SK-N-SH (cell line): ENCODE measurements around the gene CRK. TPM values are rescaled to one million over a fixed set of nuclear protein-coding genes. Genes with fewer than 3 reads are reported as not detected.

Experiments
- CTCF ChIA-PET: fragments of 300-600, 350-600 bp; formaldehyde crosslinking; extraction: SDS; loops from one replicate; lab custom pipeline; 2021; lab: Yijun Ruan, JAX
- POLR2A ChIA-PET: fragments of 350-600 bp; sonication (Branson Sonifier 250); formaldehyde crosslinking; extraction: SDS; loops from one replicate; lab custom pipeline; 2020; ENCODE audit warnings: antibody characterized with exemption, inconsistent platforms; lab: Yijun Ruan, JAX
- DNase-seq: peaks from one replicate; pipeline ENCODE4 v3.0.0; 2012
- H2AFZ ChIP-seq: fragments of 200-600 bp; sonication (generic); 2 replicates; pipeline ENCODE4 v1.8.1; 2016; ENCODE audit warnings: antibody characterized with exemption, mild to moderate bottlenecking, low read depth
- H3F3A ChIP-seq: fragments of 200-600 bp; sonication (generic); replicated peaks from 2 replicates; pipeline ENCODE3; 2016; ENCODE audit warnings: antibody characterized with exemption, mild to moderate bottlenecking; ENCODE audit not compliant: insufficient read depth
- H3K27ac ChIP-seq, 2 experiments: fragments of 200-500 bp in 1 of 2; fragments of 200-600 bp in 1 of 2; sonication (Bioruptor generic) in 1 of 2; sonication (generic), shearing (Covaris generic) in 1 of 2; 2 replicates each; pipeline versions ENCODE4 v1.5.1 to v1.6.1; 2014 to 2016; ENCODE audit warnings: low read depth in 2 of 2, inconsistent platforms in 1 of 2, low read length in 1 of 2, mild to moderate bottlenecking in 1 of 2, mixed read lengths in 1 of 2
- H3K27me3 ChIP-seq: fragments of 200-600 bp; sonication (generic), shearing (Covaris generic); 2 replicates; pipeline ENCODE4 v1.6.1; 2016; ENCODE audit warnings: mixed run types; ENCODE audit not compliant: insufficient read depth
- H3K36me3 ChIP-seq, 2 experiments: fragments of 200-500 bp in 1 of 2; fragments of 200-600 bp in 1 of 2; sonication (Bioruptor generic) in 1 of 2; sonication (generic) in 1 of 2; replicated peaks in 1 of 2; 2 replicates each; pipeline versions ENCODE3 to v1.5.1; 2014 to 2016; ENCODE audit warnings: low read length in 1 of 2, mild to moderate bottlenecking in 1 of 2; ENCODE audit not compliant: insufficient read depth in 2 of 2, control insufficient read depth in 1 of 2
- H3K4me1 ChIP-seq, 2 experiments: fragments of 200-500 bp in 1 of 2; fragments of 200-600 bp in 1 of 2; sonication (Bioruptor generic) in 1 of 2; sonication (generic), shearing (Covaris generic) in 1 of 2; 2 replicates each; pipeline versions ENCODE4 v1.5.1 to v1.6.1; 2014 to 2016; ENCODE audit warnings: low read depth in 1 of 2, low read length in 1 of 2, mixed run types in 1 of 2; ENCODE audit not compliant: insufficient read depth in 2 of 2, control insufficient read depth in 1 of 2
- H3K4me2 ChIP-seq: fragments of 200-600 bp; sonication (generic), shearing (Covaris generic); 2 replicates; pipeline ENCODE4 v1.6.1; 2017; ENCODE audit warnings: mixed run types
- H3K4me3 ChIP-seq, 2 experiments: fragments of 200-500 bp in 1 of 2; fragments of 200-600 bp in 1 of 2; sonication (Bioruptor generic) in 1 of 2; sonication (generic), shearing (Covaris generic) in 1 of 2; 2 replicates each; pipeline versions ENCODE4 v1.5.1 to v1.8.1; 2014 to 2016; ENCODE audit warnings: low read depth in 2 of 2, inconsistent platforms in 1 of 2, low read length in 1 of 2, mild to moderate bottlenecking in 1 of 2, mixed read lengths in 1 of 2, moderate library complexity in 1 of 2
- H3K79me2 ChIP-seq: fragments of 200-600 bp; sonication (generic); 2 replicates; pipeline ENCODE4 v1.8.1; 2017; ENCODE audit warnings: mild to moderate bottlenecking; ENCODE audit not compliant: insufficient read depth
- H3K9ac ChIP-seq: fragments of 200-600 bp; sonication (generic); 2 replicates; pipeline ENCODE4 v1.6.1; 2017; ENCODE audit warnings: mixed run types
- H3K9me2 ChIP-seq: fragments of 200-600 bp; sonication (generic); 2 replicates; pipeline ENCODE4 v1.6.1; 2017; ENCODE audit warnings: mixed run types
- H3K9me3 ChIP-seq: fragments of 200-600 bp; sonication (generic); 2 replicates; pipeline ENCODE4 v1.6.1; 2017; ENCODE audit warnings: mixed run types, mild to moderate bottlenecking, moderate library complexity
- H4K20me1 ChIP-seq: fragments of 200-600 bp; sonication (generic); 2 replicates; pipeline ENCODE4 v1.6.1; 2017; ENCODE audit warnings: mild to moderate bottlenecking, mixed run types; ENCODE audit not compliant: insufficient read depth
- EP300 ChIP-seq, 2 experiments: IDR thresholded peaks; 2 replicates each; pipeline versions ENCODE4 v1.4.0 to v1.6.1; 2012; ENCODE audit warnings: borderline replicate concordance in 1 of 2, low read depth in 1 of 2, low read length in 1 of 2
- EZH2phosphoT487 ChIP-seq: fragments of 200-600 bp; sonication (generic); IDR thresholded peaks from 2 replicates; pipeline ENCODE4 v1.6.1; 2017; ENCODE audit warnings: low read depth, mixed run types, mild to moderate bottlenecking, antibody characterized with exemption, moderate library complexity, borderline replicate concordance
- FOSL2 ChIP-seq: IDR thresholded peaks from 2 replicates; pipeline ENCODE4 v1.4.0; 2012; ENCODE audit warnings: low read depth, mild to moderate bottlenecking, moderate library complexity, borderline replicate concordance
- GATA2 ChIP-seq: sonication (generic); formaldehyde crosslinking; IDR thresholded peaks from 2 replicates; pipeline ENCODE4 v1.5.0; 2020; ENCODE audit warnings: mild to moderate bottlenecking, missing genetic modification reagents
- JUND ChIP-seq: IDR thresholded peaks from 2 replicates; pipeline ENCODE4 v1.4.0; 2012
- NFIC ChIP-seq: IDR thresholded peaks from 2 replicates; pipeline ENCODE4 v1.4.0; 2012; ENCODE audit warnings: borderline replicate concordance
- NRF1 ChIP-seq: IDR thresholded peaks from 2 replicates; pipeline ENCODE4 v1.6.1; 2012; ENCODE audit warnings: low read depth, mild to moderate bottlenecking, low read length
- POLR2AphosphoS5 ChIP-seq: IDR thresholded peaks from 2 replicates; pipeline ENCODE4 v1.6.1; 2012; ENCODE audit warnings: low read depth, low read length
- RAD21 ChIP-seq: IDR thresholded peaks from 2 replicates; pipeline ENCODE4 v1.6.1; 2012; ENCODE audit warnings: mild to moderate bottlenecking, low read length
- RFX5 ChIP-seq: IDR thresholded peaks from 2 replicates; pipeline ENCODE4 v1.6.1; 2012; ENCODE audit warnings: mild to moderate bottlenecking, improper control_type of control experiment, low read length
- RXRA ChIP-seq: IDR thresholded peaks from 2 replicates; pipeline ENCODE4 v1.4.0; 2012; ENCODE audit warnings: low read depth, mild to moderate bottlenecking, borderline replicate concordance
- TCF12 ChIP-seq: IDR thresholded peaks from 2 replicates; pipeline ENCODE4 v1.4.0; 2012
- TEAD4 ChIP-seq: IDR thresholded peaks from 2 replicates; pipeline ENCODE4 v1.4.0; 2012; ENCODE audit warnings: mild to moderate bottlenecking, borderline replicate concordance; ENCODE audit not compliant: insufficient read depth
- YY1 ChIP-seq: IDR thresholded peaks from 2 replicates; pipeline ENCODE4 v1.4.0; 2012; ENCODE audit warnings: low read depth, mild to moderate bottlenecking
- WGBS: methylation state at CpG from one replicate; pipeline ENCODE4 v1.1.6; 2017; ENCODE audit warnings: low lambda C conversion rate; 5-methylcytosine and 5-hydroxymethylcytosine counted together
- polyA plus RNA-seq, 3 experiments: library from polyadenylated mRNA; depleted of rRNA; stranded (reverse); fragments of >200 nt; gene quantifications; 2 replicates each; pipeline ENCODE4 v1.2.3, GENCODE V29; 2012
- TF ChIP-seq, protein P1 (sequence below): IDR thresholded peaks from 2 replicates; pipeline ENCODE4 v1.6.1; 2012; ENCODE audit warnings: mild to moderate bottlenecking, low read depth, low read length, moderate library complexity
- TF ChIP-seq, protein P2 (sequence below): fragments of 150-350 bp; IDR thresholded peaks from 2 replicates; pipeline ENCODE4 v1.6.1; 2017; ENCODE audit warnings: antibody characterized with exemption, low read length, low read depth, borderline replicate concordance
- TF ChIP-seq, protein P3 (sequence below): IDR thresholded peaks from 2 replicates; pipeline ENCODE4 v1.4.0; 2012; ENCODE audit warnings: low read depth, borderline replicate concordance

Gene CRK
- polyA plus RNA-seq, 1 of the 3 experiments (the other 2 are of a cell fraction) = 50.7 TPM

DNA sequence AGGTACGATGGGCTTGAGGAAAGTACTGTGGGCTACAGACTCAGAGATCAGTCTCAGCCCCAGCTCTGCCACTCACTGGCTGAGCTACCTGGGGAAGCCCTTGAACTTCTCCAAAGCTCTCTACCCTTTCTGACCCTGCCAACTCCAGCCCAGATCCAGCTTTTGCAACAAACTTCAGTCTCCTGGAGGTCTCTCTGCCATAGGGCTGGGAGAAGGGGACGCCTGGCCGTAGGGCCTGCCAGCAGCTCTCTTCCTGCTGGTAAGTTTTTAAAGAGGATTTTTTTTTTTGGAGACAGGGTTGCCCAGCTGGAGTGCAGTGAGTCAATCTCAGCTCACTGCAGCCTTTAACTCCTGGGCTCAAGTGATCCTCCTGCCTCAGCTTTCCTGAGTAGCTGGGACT is 48.8 kb upstream of the CRK start:
- no peak for TF ChIP-seq GATA2
- TF ChIP-seq, protein P1, sequence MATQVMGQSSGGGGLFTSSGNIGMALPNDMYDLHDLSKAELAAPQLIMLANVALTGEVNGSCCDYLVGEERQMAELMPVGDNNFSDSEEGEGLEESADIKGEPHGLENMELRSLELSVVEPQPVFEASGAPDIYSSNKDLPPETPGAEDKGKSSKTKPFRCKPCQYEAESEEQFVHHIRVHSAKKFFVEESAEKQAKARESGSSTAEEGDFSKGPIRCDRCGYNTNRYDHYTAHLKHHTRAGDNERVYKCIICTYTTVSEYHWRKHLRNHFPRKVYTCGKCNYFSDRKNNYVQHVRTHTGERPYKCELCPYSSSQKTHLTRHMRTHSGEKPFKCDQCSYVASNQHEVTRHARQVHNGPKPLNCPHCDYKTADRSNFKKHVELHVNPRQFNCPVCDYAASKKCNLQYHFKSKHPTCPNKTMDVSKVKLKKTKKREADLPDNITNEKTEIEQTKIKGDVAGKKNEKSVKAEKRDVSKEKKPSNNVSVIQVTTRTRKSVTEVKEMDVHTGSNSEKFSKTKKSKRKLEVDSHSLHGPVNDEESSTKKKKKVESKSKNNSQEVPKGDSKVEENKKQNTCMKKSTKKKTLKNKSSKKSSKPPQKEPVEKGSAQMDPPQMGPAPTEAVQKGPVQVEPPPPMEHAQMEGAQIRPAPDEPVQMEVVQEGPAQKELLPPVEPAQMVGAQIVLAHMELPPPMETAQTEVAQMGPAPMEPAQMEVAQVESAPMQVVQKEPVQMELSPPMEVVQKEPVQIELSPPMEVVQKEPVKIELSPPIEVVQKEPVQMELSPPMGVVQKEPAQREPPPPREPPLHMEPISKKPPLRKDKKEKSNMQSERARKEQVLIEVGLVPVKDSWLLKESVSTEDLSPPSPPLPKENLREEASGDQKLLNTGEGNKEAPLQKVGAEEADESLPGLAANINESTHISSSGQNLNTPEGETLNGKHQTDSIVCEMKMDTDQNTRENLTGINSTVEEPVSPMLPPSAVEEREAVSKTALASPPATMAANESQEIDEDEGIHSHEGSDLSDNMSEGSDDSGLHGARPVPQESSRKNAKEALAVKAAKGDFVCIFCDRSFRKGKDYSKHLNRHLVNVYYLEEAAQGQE = no peak
- no peak for TF ChIP-seq FOSL2
- TF ChIP-seq EP300 (IDR thresholded peaks at IDR 0.05; ENCODE audit: borderline replicate concordance in 1 of 2, low read depth in 1 of 2, low read length in 1 of 2) = no peak
- TF ChIP-seq RFX5 = no peak
- TF ChIP-seq EZH2phosphoT487 = no peak
- TF ChIP-seq NRF1 = no peak
- TF ChIP-seq YY1 = no peak
- TF ChIP-seq TCF12 = no peak
- no peak for TF ChIP-seq RXRA
- TF ChIP-seq, protein P2, sequence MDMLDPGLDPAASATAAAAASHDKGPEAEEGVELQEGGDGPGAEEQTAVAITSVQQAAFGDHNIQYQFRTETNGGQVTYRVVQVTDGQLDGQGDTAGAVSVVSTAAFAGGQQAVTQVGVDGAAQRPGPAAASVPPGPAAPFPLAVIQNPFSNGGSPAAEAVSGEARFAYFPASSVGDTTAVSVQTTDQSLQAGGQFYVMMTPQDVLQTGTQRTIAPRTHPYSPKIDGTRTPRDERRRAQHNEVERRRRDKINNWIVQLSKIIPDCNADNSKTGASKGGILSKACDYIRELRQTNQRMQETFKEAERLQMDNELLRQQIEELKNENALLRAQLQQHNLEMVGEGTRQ = no peak
- no peak for TF ChIP-seq POLR2AphosphoS5
- TF ChIP-seq TEAD4 = no peak
- TF ChIP-seq RAD21 = no peak
- TF ChIP-seq, protein P3, sequence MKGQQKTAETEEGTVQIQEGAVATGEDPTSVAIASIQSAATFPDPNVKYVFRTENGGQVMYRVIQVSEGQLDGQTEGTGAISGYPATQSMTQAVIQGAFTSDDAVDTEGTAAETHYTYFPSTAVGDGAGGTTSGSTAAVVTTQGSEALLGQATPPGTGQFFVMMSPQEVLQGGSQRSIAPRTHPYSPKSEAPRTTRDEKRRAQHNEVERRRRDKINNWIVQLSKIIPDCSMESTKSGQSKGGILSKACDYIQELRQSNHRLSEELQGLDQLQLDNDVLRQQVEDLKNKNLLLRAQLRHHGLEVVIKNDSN = no peak
- no peak for TF ChIP-seq JUND
- no peak for TF ChIP-seq NFIC
- ChIA-PET POLR2A (interaction anchor here (1.0 kb wide), 1 partner anchor 12 kb away, joined by 3 read pairs; the partner anchor contains the start of gene MYO1C), CTCF (interaction anchor here (2.4 kb wide), 1 partner anchor 11 kb away, joined by 11 read pairs; the partner anchor contains the start of gene INPP5K)
- H3K36me3 ChIP-seq = peaks cover 4 to 21% of the 10 kb centered on the region in 2 experiments
- no peaks in the 10 kb centered on the region for H3K9me2 ChIP-seq
- no peaks in the 10 kb centered on the region for H3K4me1 ChIP-seq
- H3K27me3 ChIP-seq = no peaks in the 10 kb centered on the region
- no peak for DNase-seq
- 92% methylated on average over 2 of the region's 3 CpGs for WGBS
- H2AFZ ChIP-seq = no peak overlapping the region
- H4K20me1 ChIP-seq = no peaks in the 10 kb centered on the region
- H3K9ac ChIP-seq = no peak overlapping the region
- no peaks in the 10 kb centered on the region for H3K9me3 ChIP-seq
- H3K79me2 ChIP-seq = no peaks in the 10 kb centered on the region
- H3K4me3 ChIP-seq = no peak overlapping the region
- no peak overlapping the region for H3K4me2 ChIP-seq
- no peak overlapping the region for H3K27ac ChIP-seq
- no peaks in the 10 kb centered on the region for H3F3A ChIP-seq
